ENCODE data around the gene RPL10L.

The RPL10L gene

GRCh38 chr14:46661728-46662127 lies 10.1 kb upstream of the RPL10L start:
- Histone ChIP-seq H3K27me3 (ENCODE audit: control insufficient read depth, insufficient read depth, low read length) (no peaks in the 10 kb centered on the region), H3K4me3 (ENCODE audit: low read depth, low read length) (no peak overlapping the region), H3K27ac (no peak overlapping the region), H3K9ac (no peak overlapping the region), H3K4me1 (no peaks in the 10 kb centered on the region), H3K36me3 (ENCODE audit: control insufficient read depth, insufficient read depth, low read length) (no peaks in the 10 kb centered on the region), H2AFZ (no peak overlapping the region), H3K9me3 (ENCODE audit: control insufficient read depth, low read length) (no peaks in the 10 kb centered on the region), H3K4me2 (ENCODE audit: low read length) (no peak overlapping the region), H3K79me2 (no peaks in the 10 kb centered on the region)
- no peak for TF ChIP-seq CTCF (IDR thresholded peaks at IDR 0.05)

GRCh38 chr14:46653031-46653755 lies 1.6 kb upstream of the RPL10L start:
- H3K4me2 ChIP-seq (ENCODE audit: low read length): no peak overlapping the region
- no peaks in the 10 kb centered on the region for H3K79me2 ChIP-seq
- no peak overlapping the region for H2AFZ ChIP-seq
- H3K27me3 ChIP-seq (ENCODE audit: control insufficient read depth, insufficient read depth, low read length): no peaks in the 10 kb centered on the region
- no peak overlapping the region for H3K4me3 ChIP-seq (ENCODE audit: low read depth, low read length)
- no peak for TF ChIP-seq CTCF (IDR thresholded peaks at IDR 0.05)
- no peak overlapping the region for H3K9ac ChIP-seq
- H3K4me1 ChIP-seq: no peaks in the 10 kb centered on the region
- H3K36me3 ChIP-seq (ENCODE audit: control insufficient read depth, insufficient read depth, low read length): no peaks in the 10 kb centered on the region
- H3K9me3 ChIP-seq (ENCODE audit: control insufficient read depth, low read length): no peaks in the 10 kb centered on the region
- H3K27ac ChIP-seq: no peak overlapping the region

- no peak for TF ChIP-seq CTCF (IDR thresholded peaks at IDR 0.05)
- H3K36me3 ChIP-seq (ENCODE audit: control insufficient read depth, insufficient read depth, low read length): no peaks in the 10 kb centered on the region
- H3K4me1 ChIP-seq: no peaks in the 10 kb centered on the region
- no peak overlapping the region for H3K9ac ChIP-seq
- H3K4me2 ChIP-seq (ENCODE audit: low read length): no peak overlapping the region
- H3K27ac ChIP-seq: no peak overlapping the region
- H3K79me2 ChIP-seq: no peaks in the 10 kb centered on the region
- H3K27me3 ChIP-seq (ENCODE audit: control insufficient read depth, insufficient read depth, low read length): no peaks in the 10 kb centered on the region
- H3K4me3 ChIP-seq (ENCODE audit: low read depth, low read length): no peak overlapping the region
- no peak overlapping the region for H2AFZ ChIP-seq
- H3K9me3 ChIP-seq (ENCODE audit: control insufficient read depth, low read length): no peaks in the 10 kb centered on the region
These were observed 4.8 kb downstream of the RPL10L start for GRCh38 chr14:46646796-46647195.

GRCh38 chr14:46626876-46627275 lies 24.7 kb downstream of the RPL10L start:
- no peaks in the 10 kb centered on the region for H3K9me3 ChIP-seq (ENCODE audit: control insufficient read depth, low read length)
- no peak for TF ChIP-seq CTCF (IDR thresholded peaks at IDR 0.05)
- H3K4me2 ChIP-seq (ENCODE audit: low read length): no peak overlapping the region
- H3K36me3 ChIP-seq (ENCODE audit: control insufficient read depth, insufficient read depth, low read length): no peaks in the 10 kb centered on the region
- no peak overlapping the region for H3K27ac ChIP-seq
- H3K79me2 ChIP-seq: no peaks in the 10 kb centered on the region
- H3K9ac ChIP-seq: no peak overlapping the region
- no peaks in the 10 kb centered on the region for H3K27me3 ChIP-seq (ENCODE audit: control insufficient read depth, insufficient read depth, low read length)
- H3K4me3 ChIP-seq (ENCODE audit: low read depth, low read length): no peak overlapping the region
- H2AFZ ChIP-seq: no peak overlapping the region
- H3K4me1 ChIP-seq: no peaks in the 10 kb centered on the region
